ENCODE results near the gene SASH3. TPM values are rescaled to one million over a fixed set of nuclear protein-coding genes. Genes with fewer than 3 reads are reported as not detected.

SASH3 gene
- total RNA-seq, result not detected in 2 replicates

- DNase-seq (ENCODE audit: low read depth) (no peak), FAIRE-seq (no peak)
- Histone ChIP-seq H3K4me3 (ENCODE audit: low read depth, low read length) (no peak within 1 kb of the TSS), H3K27me3 (ENCODE audit: control insufficient read depth, insufficient read depth, low read length) (no peaks in the 10 kb centered on the region), H3K36me3 (ENCODE audit: control insufficient read depth, insufficient read depth, low read length) (no peaks in the 10 kb centered on the region)
- TF ChIP-seq CTCF (IDR thresholded peaks at IDR 0.05; ENCODE audit: insufficient read depth, low read length, severe bottlenecking), result no peak
Measured at GRCh38 chrX:129779747-129780146, at the start of gene SASH3. SASH3 (plus strand) TSS chrX:129779949; CDS start chrX:129780098, 149 bp downstream.

GRCh38 chrX:129731228-129731627 lies 48.5 kb upstream of the SASH3 start:
- H3K27me3 ChIP-seq (ENCODE audit: control insufficient read depth, insufficient read depth, low read length), result no peaks in the 10 kb centered on the region
- DNase-seq (ENCODE audit: low read depth) (no peak), FAIRE-seq (no peak)
- no peak for TF ChIP-seq CTCF (IDR thresholded peaks at IDR 0.05; ENCODE audit: insufficient read depth, low read length, severe bottlenecking)
- H3K36me3 ChIP-seq (ENCODE audit: control insufficient read depth, insufficient read depth, low read length), result no peaks in the 10 kb centered on the region
- H3K4me3 ChIP-seq (ENCODE audit: low read depth, low read length), result no peak overlapping the region

- no peaks in the 10 kb centered on the region for H3K27me3 ChIP-seq (ENCODE audit: control insufficient read depth, insufficient read depth, low read length)
- FAIRE-seq, result no peak
- DNase-seq (ENCODE audit: low read depth), result no peak
- no peak overlapping the region for H3K4me3 ChIP-seq (ENCODE audit: low read depth, low read length)
- no peak for TF ChIP-seq CTCF (IDR thresholded peaks at IDR 0.05; ENCODE audit: insufficient read depth, low read length, severe bottlenecking)
- H3K36me3 ChIP-seq (ENCODE audit: control insufficient read depth, insufficient read depth, low read length), result no peaks in the 10 kb centered on the region
Measured at GRCh38 chrX:129732857-129733256, 46.9 kb upstream of the SASH3 start.

DNA sequence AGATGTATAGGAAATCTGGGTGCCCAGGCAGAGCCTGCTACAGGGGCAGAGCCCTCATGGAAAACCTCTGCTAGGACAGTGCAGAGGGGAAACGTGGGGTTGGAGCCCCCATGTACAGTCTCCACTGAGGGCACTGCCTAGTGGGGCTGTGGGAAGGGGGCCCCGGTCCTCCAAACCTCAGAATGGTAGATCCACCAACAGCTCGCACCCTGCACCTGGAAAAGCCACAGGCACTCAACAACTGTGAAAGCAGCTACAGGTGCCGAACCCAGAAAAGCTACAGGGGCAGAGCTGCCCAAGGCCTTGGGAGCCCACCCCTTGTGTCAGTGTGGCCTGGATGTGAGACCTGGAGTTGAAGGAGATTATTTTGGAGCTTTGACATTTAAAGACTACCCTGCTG lies 46.4 kb upstream of the SASH3 start:
- Histone ChIP-seq H3K27me3 (ENCODE audit: control insufficient read depth, insufficient read depth, low read length) (no peaks in the 10 kb centered on the region), H3K4me3 (ENCODE audit: low read depth, low read length) (no peak overlapping the region), H3K36me3 (ENCODE audit: control insufficient read depth, insufficient read depth, low read length) (no peaks in the 10 kb centered on the region)
- no peak for TF ChIP-seq CTCF (IDR thresholded peaks at IDR 0.05; ENCODE audit: insufficient read depth, low read length, severe bottlenecking)
- DNase-seq (ENCODE audit: low read depth) (no peak), FAIRE-seq (no peak)

DNA sequence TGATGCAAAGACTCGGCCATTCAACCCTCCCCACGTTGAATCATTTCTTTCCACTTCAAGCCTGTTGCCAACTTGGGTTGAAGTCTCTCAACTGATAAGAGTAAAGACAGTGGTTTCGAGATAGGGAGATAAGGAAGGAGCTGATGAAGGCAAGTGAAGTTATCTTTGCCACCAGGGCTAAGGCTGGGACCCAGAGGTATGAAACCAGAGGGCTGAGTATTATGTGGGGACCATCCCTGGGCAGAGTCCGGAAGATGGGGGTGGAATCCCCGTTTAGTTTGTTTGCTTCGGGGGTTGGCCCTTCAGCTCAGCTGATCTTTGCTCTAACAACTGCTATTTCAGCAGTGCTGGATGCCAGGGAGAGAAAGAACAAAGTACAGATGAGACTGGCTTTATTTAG lies 43.3 kb upstream of the SASH3 start:
- FAIRE-seq, result no peak

More for the DNA sequence above, 43.3 kb upstream of the SASH3 start:
- DNase-seq (ENCODE audit: low read depth), result no peak
- Histone ChIP-seq H3K4me3 (ENCODE audit: low read depth, low read length) (no peak overlapping the region), H3K36me3 (ENCODE audit: control insufficient read depth, insufficient read depth, low read length) (no peaks in the 10 kb centered on the region), H3K27me3 (ENCODE audit: control insufficient read depth, insufficient read depth, low read length) (no peaks in the 10 kb centered on the region)
- no peak for TF ChIP-seq CTCF (IDR thresholded peaks at IDR 0.05; ENCODE audit: insufficient read depth, low read length, severe bottlenecking)
